ENCODE results near the gene EXOC1. TPM values are rescaled to one million over a fixed set of nuclear protein-coding genes. Genes with fewer than 3 reads are reported as not detected.
A peak's percentile ranks its signal among the peaks of the same experiment; 100 is the strongest.

Gene EXOC1
- polyA plus RNA-seq, 1 donor (not counting 4 experiments of a cell fraction or from before 2014, with no cell fraction given), result 32.4 TPM

GRCh38 chr4:55865228-55865806 is 11.9 kb downstream of the EXOC1 start:
- no peaks in the 10 kb centered on the region for H3K9me1 ChIP-seq (ENCODE audit: control insufficient read depth, extremely low read depth, insufficient read depth, low read length)
- FAIRE-seq (peak; percentile 83), DNase-seq (ENCODE audit: low read depth, low spot score) (no peak)
- no peaks in the 10 kb centered on the region for H4K20me1 ChIP-seq (ENCODE audit: control insufficient read depth, extremely low read depth, insufficient read depth, low read length)
- no peaks in the 10 kb centered on the region for H3K27me3 ChIP-seq (ENCODE audit: control insufficient read depth, extremely low read depth, insufficient read depth, low read length)
- peaks cover 2 to 9% of the 10 kb centered on the region in 2 experiments for H3K36me3 ChIP-seq (ENCODE audit: control insufficient read depth in 2 of 2, extremely low read depth in 1 of 2, insufficient read depth in 2 of 2, low read length in 2 of 2)
- H3K79me2 ChIP-seq (ENCODE audit: control insufficient read depth, insufficient read depth, low read length), result no peaks in the 10 kb centered on the region
- H3K27ac ChIP-seq (ENCODE audit: control insufficient read depth, insufficient read depth, low read length), result peak overlapping the region; percentile 87
- H2AFZ ChIP-seq (ENCODE audit: control insufficient read depth, low read length), result peak overlapping the region; percentile 75
- H3K4me1 ChIP-seq (ENCODE audit: control insufficient read depth, extremely low read depth, insufficient read depth, low read length), result peaks cover 26% of the 10 kb centered on the region
- no peaks in the 10 kb centered on the region for H3K9me3 ChIP-seq (ENCODE audit: control insufficient read depth, low read depth, low read length)
- peak overlapping the region; percentile 31 for H3K9ac ChIP-seq (ENCODE audit: control insufficient read depth, extremely low read depth, insufficient read depth, low read length)
- dilution Hi-C loops (cut with MboI; ENCODE audit: extremely low pct_ligation_motif_present, low sequenced_read_pairs), result no loop called here
- TF ChIP-seq CTCF (optimal IDR thresholded peaks at IDR 0.05 in 1 of 3, IDR thresholded peaks at IDR 0.05 in 1 of 3, conservative IDR thresholded peaks at IDR 0.05 in 1 of 3; ENCODE audit: extremely low read depth in 1 of 3, insufficient read depth in 2 of 3, low read length in 3 of 3) (no peak), EZH2 (IDR thresholded peaks at IDR 0.05; ENCODE audit: low read length) (no peak)
- H3K4me3 ChIP-seq (ENCODE audit: control insufficient read depth in 2 of 3, extremely low read depth in 1 of 3, insufficient read depth in 2 of 3, low read depth in 1 of 3, low read length in 3 of 3), result peak overlapping the region in 1 of 3 experiments; percentile 28
- H3K4me2 ChIP-seq (ENCODE audit: control insufficient read depth, extremely low read depth, insufficient read depth, low read depth, low read length), result peak overlapping the region; percentile 83

GRCh38 chr4:55866290-55866907 is 13.0 kb downstream of the EXOC1 start:
- Histone ChIP-seq H3K27ac (ENCODE audit: control insufficient read depth, insufficient read depth, low read length) (peak overlapping the region; percentile 87), H3K9me1 (ENCODE audit: control insufficient read depth, extremely low read depth, insufficient read depth, low read length) (no peaks in the 10 kb centered on the region), H3K4me2 (ENCODE audit: control insufficient read depth, extremely low read depth, insufficient read depth, low read depth, low read length) (peak overlapping the region; percentile 83), H3K36me3 (ENCODE audit: control insufficient read depth in 2 of 2, extremely low read depth in 1 of 2, insufficient read depth in 2 of 2, low read length in 2 of 2) (peaks cover 5 to 10% of the 10 kb centered on the region in 2 experiments), H3K9ac (ENCODE audit: control insufficient read depth, extremely low read depth, insufficient read depth, low read length) (peak overlapping the region; percentile 30), H3K9me3 (ENCODE audit: control insufficient read depth, low read depth, low read length) (no peaks in the 10 kb centered on the region), H3K4me3 (ENCODE audit: control insufficient read depth in 2 of 3, extremely low read depth in 1 of 3, insufficient read depth in 2 of 3, low read depth in 1 of 3, low read length in 3 of 3) (peak overlapping the region in 1 of 3 experiments; percentile 18), H3K79me2 (ENCODE audit: control insufficient read depth, insufficient read depth, low read length) (no peaks in the 10 kb centered on the region), H3K27me3 (ENCODE audit: control insufficient read depth, extremely low read depth, insufficient read depth, low read length) (no peaks in the 10 kb centered on the region), H2AFZ (ENCODE audit: control insufficient read depth, low read length) (no peak overlapping the region), H4K20me1 (ENCODE audit: control insufficient read depth, extremely low read depth, insufficient read depth, low read length) (no peaks in the 10 kb centered on the region), H3K4me1 (ENCODE audit: control insufficient read depth, extremely low read depth, insufficient read depth, low read length) (peaks cover 26% of the 10 kb centered on the region)
- dilution Hi-C loops (cut with MboI; ENCODE audit: extremely low pct_ligation_motif_present, low sequenced_read_pairs), result no loop called here
- DNase-seq (ENCODE audit: low read depth, low spot score) (peak; percentile 75), FAIRE-seq (peak; percentile 73)
- TF ChIP-seq EZH2 (IDR thresholded peaks at IDR 0.05; ENCODE audit: low read length), result no peak
- no peak for TF ChIP-seq CTCF (optimal IDR thresholded peaks at IDR 0.05 in 1 of 3, IDR thresholded peaks at IDR 0.05 in 1 of 3, conservative IDR thresholded peaks at IDR 0.05 in 1 of 3; ENCODE audit: extremely low read depth in 1 of 3, insufficient read depth in 2 of 3, low read length in 3 of 3)
